PC-3 (cell line): ENCODE results near the gene ITGAV. TPM values are rescaled to one million over a fixed set of nuclear protein-coding genes. Genes with fewer than 3 reads are reported as not detected.

ENCODE experiments used
- ATAC-seq: fragments of 200-7000 bp; cut with Tn5 transposase; 2 replicates; pipeline ENCODE4 v1.9.1; 2020; ENCODE audit warnings: mild to moderate bottlenecking, moderate library complexity
- BruUV-seq: library from RNA; stranded (reverse); fragments of 400-500 nt; replicated peaks from 2 replicates; lab custom pipeline; 2021; lab: Mats Ljungman, UMichigan
- CTCF ChIA-PET: fragments of 300-600 bp; sonication (Branson Sonifier 250); formaldehyde crosslinking; loops from one replicate; lab custom pipeline; 2022; ENCODE audit warnings: antibody characterized with exemption; lab: Charles Lee
- POLR2A ChIA-PET: fragments of 300-600 bp; sonication (Branson Sonifier 250); formaldehyde crosslinking; loops from one replicate; lab custom pipeline; 2022; ENCODE audit warnings: antibody characterized with exemption; ENCODE audit not compliant: unreplicated experiment; lab: Charles Lee
- DNase-seq: peaks from one replicate; pipeline ENCODE4 v3.0.0-alpha.2; 2015
- H2AFZ ChIP-seq: fragments of 300-600 bp; sonication (generic); 2 replicates; pipeline ENCODE4 v1.6.0; 2016; ENCODE audit warnings: antibody characterized with exemption, low read length
- H3F3A ChIP-seq: fragments of 300-600 bp; sonication (generic); one replicate; pipeline ENCODE4 v1.6.0; 2017; ENCODE audit warnings: antibody characterized with exemption, low read length, control low read depth, mild to moderate bottlenecking; ENCODE audit not compliant: unreplicated experiment
- H3K27ac ChIP-seq: fragments of 300-600 bp; sonication (generic); 2 replicates; pipeline ENCODE4 v1.5.1; 2016; ENCODE audit warnings: mild to moderate bottlenecking, low read length
- H3K27me3 ChIP-seq: fragments of 300-600 bp; sonication (generic); 2 replicates; pipeline ENCODE4 v1.6.1; 2016; ENCODE audit warnings: low read length, mixed read lengths
- H3K36me3 ChIP-seq: fragments of 300-600 bp; sonication (generic); 2 replicates; pipeline ENCODE4 v1.6.1; 2016; ENCODE audit warnings: low read depth, mixed run types, low read length, mixed read lengths
- H3K4me1 ChIP-seq: fragments of 300-600 bp; sonication (generic); 2 replicates; pipeline ENCODE4 v1.5.1; 2016; ENCODE audit warnings: low read length; ENCODE audit not compliant: insufficient read depth
- H3K4me2 ChIP-seq: fragments of 300-600 bp; sonication (generic); 2 replicates; pipeline ENCODE4 v1.6.0; 2016; ENCODE audit warnings: low read length
- H3K4me3 ChIP-seq: fragments of 300-600 bp; sonication (generic); 2 replicates; pipeline ENCODE4 v1.5.1; 2016; ENCODE audit warnings: mild to moderate bottlenecking, low read length, mixed read lengths
- H3K79me2 ChIP-seq: fragments of 300-600 bp; sonication (generic); 2 replicates; pipeline ENCODE4 v1.6.1; 2017; ENCODE audit warnings: low read length, mixed read lengths
- H3K9ac ChIP-seq: fragments of 300-600 bp; sonication (generic); 2 replicates; pipeline ENCODE4 v1.6.0; 2016; ENCODE audit warnings: mild to moderate bottlenecking, low read length
- H3K9me2 ChIP-seq: fragments of 300-600 bp; sonication (generic); replicated peaks from 2 replicates; pipeline ENCODE4 v1.6.1; 2016; ENCODE audit warnings: mixed run types, low read length, mixed read lengths
- H3K9me3 ChIP-seq: fragments of 300-600 bp; sonication (generic); 2 replicates; pipeline ENCODE4 v1.6.1; 2016; ENCODE audit warnings: low read length, mixed read lengths
- H4K20me1 ChIP-seq: fragments of 300-600 bp; sonication (generic); 2 replicates; pipeline ENCODE4 v1.6.1; 2016; ENCODE audit warnings: low read length, mixed read lengths
- EZH2 ChIP-seq: fragments of 300-600 bp; sonication (generic); IDR thresholded peaks from one replicate; pipeline ENCODE4 v1.6.1; 2017; ENCODE audit warnings: antibody characterized with exemption, mild to moderate bottlenecking, low read length; ENCODE audit not compliant: unreplicated experiment
- EZH2phosphoT487 ChIP-seq: fragments of 300-600 bp; sonication (generic); IDR thresholded peaks from 2 replicates; pipeline ENCODE4 v1.6.1; 2018; ENCODE audit warnings: mild to moderate bottlenecking, antibody characterized with exemption, low read length, borderline replicate concordance
- intact Hi-C: fragments of 100-400 bp; cut with micrococcal nuclease; formaldehyde crosslinking; loops from 2 replicates; pipeline ENCODE4 v1.9.0; 2023
- total RNA-seq: library from RNA; depleted of rRNA; stranded (reverse); fragments of >200 nt; gene quantifications from 2 replicates; pipeline ENCODE4 v1.2.3, GENCODE V29; 2014
- TF ChIP-seq, protein P1 (sequence below): fragments of 300-600 bp; sonication (generic); conservative IDR thresholded peaks from 2 replicates; pipeline ENCODE4 v1.5.1; 2017; ENCODE audit warnings: antibody characterized with exemption, low read depth, mild to moderate bottlenecking, low read length

ITGAV gene
- total RNA-seq, 1 experiment from 2014 or later = 23.5 TPM

DNA sequence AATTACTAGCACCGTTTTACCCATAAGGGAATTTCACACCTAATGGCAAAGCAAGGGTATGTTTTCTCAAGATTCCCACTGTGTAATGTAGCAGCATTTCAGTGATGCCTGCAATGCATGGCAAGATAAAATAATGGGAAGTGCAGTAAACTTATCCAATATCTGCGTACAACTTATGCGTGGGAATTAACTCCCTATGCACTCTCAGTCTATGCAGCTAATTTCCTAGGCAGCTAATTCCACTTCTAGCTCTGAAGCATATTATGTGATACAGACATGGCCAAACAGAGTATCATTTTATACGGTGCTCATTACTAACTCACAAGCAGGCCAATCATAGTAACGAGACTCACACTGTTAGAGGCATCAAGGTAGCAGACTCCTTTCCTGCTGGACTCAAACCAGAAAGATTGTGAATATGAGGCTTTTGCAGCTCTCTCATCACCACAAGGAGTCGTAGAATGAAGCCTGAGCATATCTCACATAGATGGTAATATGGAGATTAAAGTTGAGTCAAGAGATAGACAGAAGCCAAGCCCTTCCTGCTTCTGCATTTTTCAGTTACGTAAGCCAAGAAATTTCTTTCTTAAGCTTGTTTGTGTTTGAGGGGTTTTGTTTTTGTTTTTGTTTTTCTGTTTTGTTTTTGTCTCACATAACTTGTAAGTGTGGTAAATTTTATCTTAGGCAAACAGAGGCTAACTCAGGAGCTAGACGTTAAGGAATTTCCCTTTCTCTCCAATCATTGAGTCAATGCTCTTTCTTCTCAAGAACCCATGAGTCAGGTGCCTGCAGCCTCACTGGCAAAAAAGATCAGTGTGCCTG, 34.8 kb upstream of the ITGAV start:
- POLR2A ChIA-PET = no interaction called here
- Histone ChIP-seq H3K4me3 (no peak overlapping the region), H2AFZ (no peak overlapping the region), H3K79me2 (no peaks in the 10 kb centered on the region), H3K4me1 (no peaks in the 10 kb centered on the region), H3K36me3 (no peaks in the 10 kb centered on the region), H3K9me2 (no peaks in the 10 kb centered on the region), H3K9ac (no peak overlapping the region), H3K27me3 (no peaks in the 10 kb centered on the region), H4K20me1 (no peaks in the 10 kb centered on the region), H3K4me2 (no peak overlapping the region), H3F3A (no peaks in the 10 kb centered on the region), H3K9me3 (no peaks in the 10 kb centered on the region), H3K27ac (no peak overlapping the region)
- CTCF ChIA-PET = no interaction called here
- TF ChIP-seq, protein P1, sequence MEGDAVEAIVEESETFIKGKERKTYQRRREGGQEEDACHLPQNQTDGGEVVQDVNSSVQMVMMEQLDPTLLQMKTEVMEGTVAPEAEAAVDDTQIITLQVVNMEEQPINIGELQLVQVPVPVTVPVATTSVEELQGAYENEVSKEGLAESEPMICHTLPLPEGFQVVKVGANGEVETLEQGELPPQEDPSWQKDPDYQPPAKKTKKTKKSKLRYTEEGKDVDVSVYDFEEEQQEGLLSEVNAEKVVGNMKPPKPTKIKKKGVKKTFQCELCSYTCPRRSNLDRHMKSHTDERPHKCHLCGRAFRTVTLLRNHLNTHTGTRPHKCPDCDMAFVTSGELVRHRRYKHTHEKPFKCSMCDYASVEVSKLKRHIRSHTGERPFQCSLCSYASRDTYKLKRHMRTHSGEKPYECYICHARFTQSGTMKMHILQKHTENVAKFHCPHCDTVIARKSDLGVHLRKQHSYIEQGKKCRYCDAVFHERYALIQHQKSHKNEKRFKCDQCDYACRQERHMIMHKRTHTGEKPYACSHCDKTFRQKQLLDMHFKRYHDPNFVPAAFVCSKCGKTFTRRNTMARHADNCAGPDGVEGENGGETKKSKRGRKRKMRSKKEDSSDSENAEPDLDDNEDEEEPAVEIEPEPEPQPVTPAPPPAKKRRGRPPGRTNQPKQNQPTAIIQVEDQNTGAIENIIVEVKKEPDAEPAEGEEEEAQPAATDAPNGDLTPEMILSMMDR = no peak
- no peak for TF ChIP-seq EZH2phosphoT487
- TF ChIP-seq EZH2 = no peak
- no peak for ATAC-seq
- DNase-seq = no peak
- intact Hi-C loops = no loop called here
- BruUV-seq = no TSS peak

DNA sequence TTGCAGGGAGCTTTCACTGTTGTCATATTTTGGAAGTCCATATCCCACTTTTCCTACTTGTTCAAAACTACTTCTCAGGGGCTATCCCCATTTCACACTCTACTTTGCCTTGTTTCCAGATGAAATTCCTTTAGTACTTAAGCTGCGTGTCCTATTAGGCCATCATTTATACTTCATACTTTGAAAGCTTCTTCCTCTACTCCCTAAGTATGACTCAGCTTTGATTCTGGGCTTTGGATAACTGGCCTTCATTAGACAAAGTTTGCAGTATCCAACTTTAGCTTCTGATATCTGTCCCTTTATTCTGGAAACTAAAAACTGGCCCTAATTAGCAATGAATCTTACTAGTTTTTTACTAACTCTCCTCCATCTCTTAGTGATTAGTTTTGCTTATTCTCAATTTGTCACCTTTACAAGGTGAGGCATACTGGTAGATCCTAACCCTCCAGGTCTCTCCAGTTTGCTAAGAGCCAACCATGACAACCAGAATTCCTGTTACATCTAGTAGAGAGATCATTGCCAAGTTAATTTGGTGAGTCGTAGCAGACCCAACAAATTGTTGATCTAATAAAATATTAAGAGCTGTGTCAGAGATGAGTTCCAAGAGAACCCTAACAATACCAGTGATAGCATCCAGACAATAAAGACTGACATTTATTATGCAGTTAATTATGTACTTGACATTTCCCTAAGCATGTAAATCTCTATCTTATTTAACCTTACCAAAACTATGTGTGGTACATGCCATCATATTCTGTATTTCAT, 31.2 kb upstream of the ITGAV start:
- Histone ChIP-seq H2AFZ (no peak overlapping the region), H3K9me3 (no peaks in the 10 kb centered on the region), H3K4me1 (peaks cover 10% of the 10 kb centered on the region; the same call in 1 of the 2 replicates), H3F3A (no peaks in the 10 kb centered on the region), H4K20me1 (no peaks in the 10 kb centered on the region), H3K79me2 (no peaks in the 10 kb centered on the region), H3K4me3 (no peak overlapping the region), H3K9me2 (no peaks in the 10 kb centered on the region), H3K4me2 (no peak overlapping the region), H3K27ac (no peak overlapping the region), H3K9ac (no peak overlapping the region), H3K27me3 (no peaks in the 10 kb centered on the region), H3K36me3 (no peaks in the 10 kb centered on the region)
- DNase-seq (peak; percentile 12), ATAC-seq (peak; percentile 38)
- POLR2A ChIA-PET = no interaction called here
- CTCF ChIA-PET = no interaction called here
- TF ChIP-seq EZH2phosphoT487 = no peak
- TF ChIP-seq EZH2 = no peak
- TF ChIP-seq, protein P1 = no peak
- intact Hi-C loops = no loop called here
- BruUV-seq = no TSS peak
